ENCODE data around the gene MRAP.

Gene MRAP

DNA sequence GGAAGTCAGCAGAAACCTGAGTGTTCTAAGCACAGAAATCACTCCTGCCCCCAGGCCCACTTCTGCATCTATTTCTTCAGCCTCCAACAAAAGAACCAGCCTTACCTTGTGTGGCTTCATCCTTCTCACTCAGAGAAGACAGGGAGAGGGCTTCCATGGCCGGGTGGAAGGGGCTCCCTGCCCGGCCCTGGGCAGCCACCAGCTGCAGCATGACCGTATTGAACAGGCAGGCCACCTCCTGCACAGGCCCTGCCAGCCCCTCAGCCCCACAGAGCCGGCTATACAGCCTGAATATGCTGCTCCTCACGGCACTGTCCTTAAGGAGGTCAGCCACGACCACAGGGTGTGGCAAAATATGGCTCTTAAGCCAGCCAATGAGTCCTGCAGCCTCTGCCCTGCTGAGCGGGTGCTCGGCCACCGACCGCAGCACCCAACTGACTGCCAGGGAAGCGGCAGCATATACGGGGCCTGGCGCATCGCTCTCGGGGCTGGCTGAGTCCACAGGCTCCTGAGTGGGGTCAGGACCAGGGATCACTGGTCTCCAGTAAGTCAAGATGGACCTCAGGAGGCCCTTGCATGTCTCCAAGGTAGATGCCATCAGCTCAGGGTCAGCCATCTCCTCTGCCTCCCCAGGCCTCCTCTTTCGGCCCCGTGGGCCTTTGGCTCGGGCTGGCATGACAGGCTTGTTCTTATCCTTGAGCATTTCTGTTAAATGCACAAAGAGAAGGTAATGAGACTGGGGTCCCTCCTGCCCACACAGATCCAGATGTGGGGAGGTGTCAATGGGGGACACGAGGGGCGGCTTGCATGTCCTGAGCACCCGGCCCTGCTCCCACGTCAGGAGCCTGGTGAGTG, 17.9 kb downstream of the MRAP start:
- no peaks in the 10 kb centered on the region for H3F3A ChIP-seq (ENCODE audit: insufficient read depth, low read length)
- no peak for DNase-seq
- H3K9ac ChIP-seq (ENCODE audit: low read length) = no peak overlapping the region
- H3K4me2 ChIP-seq (ENCODE audit: low read depth, low read length) = no peak overlapping the region
- H3K4me3 ChIP-seq (ENCODE audit: low read length) = no peak overlapping the region
- no peaks in the 10 kb centered on the region for H3K79me2 ChIP-seq (ENCODE audit: low read length)
- peaks cover 28% of the 10 kb centered on the region; the same call in 1 of the 2 replicates for H3K36me3 ChIP-seq (replicated peaks; ENCODE audit: insufficient read depth, low read length)
- H3K27ac ChIP-seq (ENCODE audit: low read length) = no peak overlapping the region
- no peaks in the 10 kb centered on the region for H3K9me3 ChIP-seq (replicated peaks; ENCODE audit: insufficient read depth, low read length)
- no peak overlapping the region for H2AFZ ChIP-seq (ENCODE audit: low read length)
- no peaks in the 10 kb centered on the region for H3K9me2 ChIP-seq (replicated peaks; ENCODE audit: insufficient read depth, low read length)
- no peaks in the 10 kb centered on the region for H3K4me1 ChIP-seq (ENCODE audit: low read length)
- no peaks in the 10 kb centered on the region for H3K27me3 ChIP-seq (replicated peaks; ENCODE audit: insufficient read depth, low read length)
- no peaks in the 10 kb centered on the region for H4K20me1 ChIP-seq (ENCODE audit: insufficient read depth, low read length)
- TF ChIP-seq EZH2phosphoT487 (IDR thresholded peaks at IDR 0.05; ENCODE audit: low read length) (no peak), EZH2 (optimal IDR thresholded peaks at IDR 0.05; ENCODE audit: low read depth, low read length) (no peak)
- TF ChIP-seq, protein P1, sequence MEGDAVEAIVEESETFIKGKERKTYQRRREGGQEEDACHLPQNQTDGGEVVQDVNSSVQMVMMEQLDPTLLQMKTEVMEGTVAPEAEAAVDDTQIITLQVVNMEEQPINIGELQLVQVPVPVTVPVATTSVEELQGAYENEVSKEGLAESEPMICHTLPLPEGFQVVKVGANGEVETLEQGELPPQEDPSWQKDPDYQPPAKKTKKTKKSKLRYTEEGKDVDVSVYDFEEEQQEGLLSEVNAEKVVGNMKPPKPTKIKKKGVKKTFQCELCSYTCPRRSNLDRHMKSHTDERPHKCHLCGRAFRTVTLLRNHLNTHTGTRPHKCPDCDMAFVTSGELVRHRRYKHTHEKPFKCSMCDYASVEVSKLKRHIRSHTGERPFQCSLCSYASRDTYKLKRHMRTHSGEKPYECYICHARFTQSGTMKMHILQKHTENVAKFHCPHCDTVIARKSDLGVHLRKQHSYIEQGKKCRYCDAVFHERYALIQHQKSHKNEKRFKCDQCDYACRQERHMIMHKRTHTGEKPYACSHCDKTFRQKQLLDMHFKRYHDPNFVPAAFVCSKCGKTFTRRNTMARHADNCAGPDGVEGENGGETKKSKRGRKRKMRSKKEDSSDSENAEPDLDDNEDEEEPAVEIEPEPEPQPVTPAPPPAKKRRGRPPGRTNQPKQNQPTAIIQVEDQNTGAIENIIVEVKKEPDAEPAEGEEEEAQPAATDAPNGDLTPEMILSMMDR (IDR thresholded peaks at IDR 0.05; ENCODE audit: low read length) = no peak

DNA sequence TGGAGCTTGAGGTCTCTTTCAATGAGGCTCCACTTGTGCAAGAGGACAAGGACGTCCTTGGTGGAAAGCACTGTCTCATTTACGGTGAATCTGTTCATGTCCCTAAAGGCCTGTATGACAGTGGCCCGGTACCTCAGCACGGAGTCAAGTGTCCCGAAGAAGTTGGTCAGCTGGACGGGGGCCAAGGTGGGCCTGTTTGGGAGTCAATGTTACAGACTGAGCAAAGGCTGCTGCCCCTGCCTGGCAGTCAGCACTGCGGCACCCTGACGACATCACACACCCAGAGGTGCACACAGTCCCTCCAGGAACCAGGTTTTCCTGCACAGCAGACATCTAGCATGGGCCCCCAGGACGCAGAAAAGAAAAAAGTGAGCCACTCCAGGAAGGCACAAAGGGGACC, 19.1 kb downstream of the MRAP start:
- Histone ChIP-seq H3K27ac (ENCODE audit: low read length) (no peak overlapping the region), H3K4me1 (ENCODE audit: low read length) (no peaks in the 10 kb centered on the region), H4K20me1 (ENCODE audit: insufficient read depth, low read length) (no peaks in the 10 kb centered on the region), H3K79me2 (ENCODE audit: low read length) (no peaks in the 10 kb centered on the region), H3F3A (ENCODE audit: insufficient read depth, low read length) (no peaks in the 10 kb centered on the region), H3K4me2 (ENCODE audit: low read depth, low read length) (no peak overlapping the region), H2AFZ (ENCODE audit: low read length) (no peak overlapping the region), H3K9me3 (replicated peaks; ENCODE audit: insufficient read depth, low read length) (no peaks in the 10 kb centered on the region), H3K9ac (ENCODE audit: low read length) (no peak overlapping the region), H3K9me2 (replicated peaks; ENCODE audit: insufficient read depth, low read length) (no peaks in the 10 kb centered on the region), H3K36me3 (replicated peaks; ENCODE audit: insufficient read depth, low read length) (peaks cover 37% of the 10 kb centered on the region; the same call in 1 of the 2 replicates), H3K27me3 (replicated peaks; ENCODE audit: insufficient read depth, low read length) (no peaks in the 10 kb centered on the region), H3K4me3 (ENCODE audit: low read length) (no peak overlapping the region)
- DNase-seq = no peak
- TF ChIP-seq EZH2phosphoT487 (IDR thresholded peaks at IDR 0.05; ENCODE audit: low read length) = no peak
- no peak for TF ChIP-seq EZH2 (optimal IDR thresholded peaks at IDR 0.05; ENCODE audit: low read depth, low read length)
- TF ChIP-seq, protein P1 (IDR thresholded peaks at IDR 0.05; ENCODE audit: low read length) = no peak

DNA sequence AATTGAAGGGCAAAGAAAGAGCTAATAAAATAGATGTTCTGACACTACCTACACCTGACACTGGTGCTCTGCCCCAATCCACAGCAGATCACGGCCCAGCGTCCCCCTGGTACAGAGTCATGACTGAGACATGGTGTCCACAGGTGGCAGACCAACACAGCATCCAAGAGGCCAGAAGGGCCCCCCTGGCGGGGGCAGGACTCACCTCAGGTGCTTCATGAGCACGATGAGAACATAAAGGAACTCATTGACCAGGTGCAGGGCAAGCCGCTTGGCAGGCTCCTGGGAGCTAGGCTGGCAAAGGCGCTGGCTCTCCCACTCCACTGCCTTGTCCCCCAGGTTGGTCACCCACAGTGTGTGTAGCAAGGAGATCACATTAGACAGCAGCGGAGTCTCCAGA, 20.4 kb downstream of the MRAP start:
- H3K9me3 ChIP-seq (replicated peaks; ENCODE audit: insufficient read depth, low read length) = no peaks in the 10 kb centered on the region
- peaks cover 44% of the 10 kb centered on the region for H3K36me3 ChIP-seq (replicated peaks; ENCODE audit: insufficient read depth, low read length)
- no peak for DNase-seq
- no peaks in the 10 kb centered on the region for H3K4me1 ChIP-seq (ENCODE audit: low read length)
- H2AFZ ChIP-seq (ENCODE audit: low read length) = no peak overlapping the region
- no peaks in the 10 kb centered on the region for H3K27me3 ChIP-seq (replicated peaks; ENCODE audit: insufficient read depth, low read length)
- TF ChIP-seq EZH2 (optimal IDR thresholded peaks at IDR 0.05; ENCODE audit: low read depth, low read length) = no peak
- TF ChIP-seq EZH2phosphoT487 (IDR thresholded peaks at IDR 0.05; ENCODE audit: low read length) = no peak
- TF ChIP-seq, protein P1 (IDR thresholded peaks at IDR 0.05; ENCODE audit: low read length) = no peak
- no peaks in the 10 kb centered on the region for H3K9me2 ChIP-seq (replicated peaks; ENCODE audit: insufficient read depth, low read length)
- H3K4me3 ChIP-seq (ENCODE audit: low read length) = no peak overlapping the region
- no peaks in the 10 kb centered on the region for H4K20me1 ChIP-seq (ENCODE audit: insufficient read depth, low read length)
- H3K4me2 ChIP-seq (ENCODE audit: low read depth, low read length) = no peak overlapping the region
- H3K9ac ChIP-seq (ENCODE audit: low read length) = no peak overlapping the region
- H3F3A ChIP-seq (ENCODE audit: insufficient read depth, low read length) = no peaks in the 10 kb centered on the region
- H3K27ac ChIP-seq (ENCODE audit: low read length) = no peak overlapping the region
- no peaks in the 10 kb centered on the region for H3K79me2 ChIP-seq (ENCODE audit: low read length)
